Measurements from ENCODE around the gene TTLL10. TPM values are rescaled to one million over a fixed set of nuclear protein-coding genes. Genes with fewer than 3 reads are reported as not detected.

Gene TTLL10
- polyA plus RNA-seq, 2 of the 4 experiments (the other 2 are of a cell fraction) = not detected

- FAIRE-seq = no peak
- Histone ChIP-seq H3K9me3 (no peaks in the 10 kb centered on the region), H3K27ac (no peak overlapping the region; a peak in 1 of 6 replicates), H3K4me1 (peaks cover 14% of the 10 kb centered on the region; the same call in 2 of the 3 replicates), H3K4me2 (no peak overlapping the region), H3K4me3 (no peak overlapping the region)
- POLR2A ChIA-PET = interaction anchor here (1.0 kb wide), 1 partner anchor 9 kb away, joined by 3 read pairs; no protein-coding TSS in a partner anchor
- WGBS (ENCODE audit: missing lambda C conversion rate) = 100% methylated on average over 2 of the region's 44 CpGs
- ATAC-seq = no peak
- CTCF ChIA-PET = no interaction called here
- no peak for DNase-seq (ENCODE audit: low read depth in 1 of 2, low spot score in 1 of 2)
- TF ChIP-seq ZSCAN20 (CRISPR knock-in tag; IDR thresholded peaks at IDR 0.05) (no peak), NPAS2 (CRISPR knock-in tag; IDR thresholded peaks at IDR 0.05; ENCODE audit: borderline replicate concordance) (no peak), SMC3 (IDR thresholded peaks at IDR 0.05) (no peak), MAFK (IDR thresholded peaks at IDR 0.05; ENCODE audit: partially characterized antibody) (no peak), HOXB13 (CRISPR knock-in tag; IDR thresholded peaks at IDR 0.05; ENCODE audit: low read depth) (no peak), REST (IDR thresholded peaks at IDR 0.05) (no peak), TP53 (CRISPR knock-in tag; IDR thresholded peaks at IDR 0.05) (no peak), JUN (IDR thresholded peaks at IDR 0.05) (no peak), ZC3H11A (IDR thresholded peaks at IDR 0.05) (no peak), USF2 (IDR thresholded peaks at IDR 0.05) (no peak), POLR2AphosphoS2 (conservative IDR thresholded peaks at IDR 0.05; ENCODE audit: low read length) (no peak), E2F6 (IDR thresholded peaks at IDR 0.05; ENCODE audit: borderline replicate concordance, low read depth) (no peak), RNF2 (IDR thresholded peaks at IDR 0.05; ENCODE audit: borderline replicate concordance, low read depth) (no peak), NR3C1 (IDR thresholded peaks at IDR 0.05) (no peak), ZNF302 (CRISPR knock-in tag; IDR thresholded peaks at IDR 0.05) (no peak)
Observed at GRCh38 chr1:1166642-1167397, 6.9 kb upstream of the TTLL10 start.

GRCh38 chr1:1167398-1167821 is 6.3 kb upstream of the TTLL10 start:
- peaks cover 14% of the 10 kb centered on the region; the same call in 2 of the 3 replicates for H3K4me1 ChIP-seq
- H3K4me3 ChIP-seq = no peak overlapping the region
- WGBS (ENCODE audit: missing lambda C conversion rate) = 96% methylated on average over 6 of the region's 20 CpGs
- no peak overlapping the region for H3K4me2 ChIP-seq
- no peaks in the 10 kb centered on the region for H3K9me3 ChIP-seq
- H3K27ac ChIP-seq = no peak overlapping the region
- no peak for DNase-seq (ENCODE audit: low read depth in 1 of 2, low spot score in 1 of 2)
- CTCF ChIA-PET = no interaction called here
- FAIRE-seq = no peak
- POLR2A ChIA-PET = interaction anchor here (1.0 kb wide), 1 partner anchor 10 kb away, joined by 3 read pairs; no protein-coding TSS in a partner anchor
- ATAC-seq = no peak
- no peak for TF ChIP-seq TFCP2L1 (CRISPR knock-in tag; IDR thresholded peaks at IDR 0.05)
- TF ChIP-seq GATA3 (IDR thresholded peaks at IDR 0.05; ENCODE audit: borderline replicate concordance) = no peak
- no peak for TF ChIP-seq NPAS2 (CRISPR knock-in tag; IDR thresholded peaks at IDR 0.05; ENCODE audit: borderline replicate concordance)
- no peak for TF ChIP-seq ZNF302 (CRISPR knock-in tag; IDR thresholded peaks at IDR 0.05)
- TF ChIP-seq HOXB5 (CRISPR knock-in tag; IDR thresholded peaks at IDR 0.05) = no peak
- no peak for TF ChIP-seq EP300 (IDR thresholded peaks at IDR 0.05)
- no peak for TF ChIP-seq EHMT2 (IDR thresholded peaks at IDR 0.05; ENCODE audit: low read depth)
- TF ChIP-seq FOSB (CRISPR knock-in tag; IDR thresholded peaks at IDR 0.05) = no peak
- no peak for TF ChIP-seq MAFK (IDR thresholded peaks at IDR 0.05; ENCODE audit: partially characterized antibody)
- TF ChIP-seq NR3C1 (IDR thresholded peaks at IDR 0.05) = no peak
- TF ChIP-seq JUNB (IDR thresholded peaks at IDR 0.05) = no peak
- TF ChIP-seq ESRRA (IDR thresholded peaks at IDR 0.05; ENCODE audit: borderline replicate concordance, low read length) = no peak
- no peak for TF ChIP-seq HMGXB4 (CRISPR knock-in tag; IDR thresholded peaks at IDR 0.05; ENCODE audit: borderline replicate concordance)
- TF ChIP-seq PBX3 (IDR thresholded peaks at IDR 0.05) = no peak
- no peak for TF ChIP-seq RCOR1 (IDR thresholded peaks at IDR 0.05; ENCODE audit: low read depth, low read length)
- no peak for TF ChIP-seq E2F6 (IDR thresholded peaks at IDR 0.05; ENCODE audit: borderline replicate concordance, low read depth)
